Panc1 (cell line): ENCODE data around the gene TRAK1.

ENCODE experiments used
- POLR2AphosphoS5 ChIP-seq: IDR thresholded peaks from 2 replicates; pipeline ENCODE4 v1.6.1; 2012; ENCODE audit warnings: mild to moderate bottlenecking, low read depth, low read length, moderate library complexity
- SIN3A ChIP-seq: IDR thresholded peaks from 2 replicates; pipeline ENCODE4 v1.6.1; 2012; ENCODE audit warnings: low read depth, mild to moderate bottlenecking, low read length, moderate library complexity, borderline replicate concordance; ENCODE audit not compliant: insufficient read depth
- TF ChIP-seq, protein P1 (sequence below): fragments of 450-650 bp; IDR thresholded peaks from 2 replicates; pipeline ENCODE4 v1.5.1; 2017; ENCODE audit warnings: mild to moderate bottlenecking
- TF ChIP-seq, protein P2 (sequence below), 2 experiments: IDR thresholded peaks; 2 replicates each; pipeline ENCODE4 v1.6.1; 2011 to 2012; ENCODE audit warnings: low read depth in 2 of 2, control low read depth in 1 of 2, low read length in 1 of 2, mild to moderate bottlenecking in 1 of 2, moderate library complexity in 1 of 2; ENCODE audit not compliant: insufficient read depth in 1 of 2

DNA sequence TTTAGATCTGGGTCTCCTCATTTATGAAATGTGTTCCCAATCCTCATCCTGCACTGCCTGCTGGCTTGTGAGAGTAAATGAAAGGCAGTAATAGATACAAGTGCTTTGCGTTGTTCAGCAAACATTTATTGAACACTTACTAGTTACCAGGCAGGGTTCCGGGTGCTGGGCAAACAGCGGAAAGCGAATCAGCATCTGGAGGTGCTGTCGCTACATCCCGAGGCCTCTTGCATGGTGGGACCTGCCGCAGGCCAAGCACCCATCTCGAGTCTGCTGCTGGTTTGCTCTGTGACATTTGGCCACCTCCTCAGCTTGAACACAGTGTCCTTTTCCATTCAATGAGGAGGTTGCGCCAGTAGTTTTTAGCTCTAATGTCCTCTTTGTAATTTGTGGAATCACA, 24.8 kb downstream of the TRAK1 start:
- TF ChIP-seq POLR2AphosphoS5 = no peak
- TF ChIP-seq, protein P1, sequence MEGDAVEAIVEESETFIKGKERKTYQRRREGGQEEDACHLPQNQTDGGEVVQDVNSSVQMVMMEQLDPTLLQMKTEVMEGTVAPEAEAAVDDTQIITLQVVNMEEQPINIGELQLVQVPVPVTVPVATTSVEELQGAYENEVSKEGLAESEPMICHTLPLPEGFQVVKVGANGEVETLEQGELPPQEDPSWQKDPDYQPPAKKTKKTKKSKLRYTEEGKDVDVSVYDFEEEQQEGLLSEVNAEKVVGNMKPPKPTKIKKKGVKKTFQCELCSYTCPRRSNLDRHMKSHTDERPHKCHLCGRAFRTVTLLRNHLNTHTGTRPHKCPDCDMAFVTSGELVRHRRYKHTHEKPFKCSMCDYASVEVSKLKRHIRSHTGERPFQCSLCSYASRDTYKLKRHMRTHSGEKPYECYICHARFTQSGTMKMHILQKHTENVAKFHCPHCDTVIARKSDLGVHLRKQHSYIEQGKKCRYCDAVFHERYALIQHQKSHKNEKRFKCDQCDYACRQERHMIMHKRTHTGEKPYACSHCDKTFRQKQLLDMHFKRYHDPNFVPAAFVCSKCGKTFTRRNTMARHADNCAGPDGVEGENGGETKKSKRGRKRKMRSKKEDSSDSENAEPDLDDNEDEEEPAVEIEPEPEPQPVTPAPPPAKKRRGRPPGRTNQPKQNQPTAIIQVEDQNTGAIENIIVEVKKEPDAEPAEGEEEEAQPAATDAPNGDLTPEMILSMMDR = no peak
- TF ChIP-seq, protein P2, sequence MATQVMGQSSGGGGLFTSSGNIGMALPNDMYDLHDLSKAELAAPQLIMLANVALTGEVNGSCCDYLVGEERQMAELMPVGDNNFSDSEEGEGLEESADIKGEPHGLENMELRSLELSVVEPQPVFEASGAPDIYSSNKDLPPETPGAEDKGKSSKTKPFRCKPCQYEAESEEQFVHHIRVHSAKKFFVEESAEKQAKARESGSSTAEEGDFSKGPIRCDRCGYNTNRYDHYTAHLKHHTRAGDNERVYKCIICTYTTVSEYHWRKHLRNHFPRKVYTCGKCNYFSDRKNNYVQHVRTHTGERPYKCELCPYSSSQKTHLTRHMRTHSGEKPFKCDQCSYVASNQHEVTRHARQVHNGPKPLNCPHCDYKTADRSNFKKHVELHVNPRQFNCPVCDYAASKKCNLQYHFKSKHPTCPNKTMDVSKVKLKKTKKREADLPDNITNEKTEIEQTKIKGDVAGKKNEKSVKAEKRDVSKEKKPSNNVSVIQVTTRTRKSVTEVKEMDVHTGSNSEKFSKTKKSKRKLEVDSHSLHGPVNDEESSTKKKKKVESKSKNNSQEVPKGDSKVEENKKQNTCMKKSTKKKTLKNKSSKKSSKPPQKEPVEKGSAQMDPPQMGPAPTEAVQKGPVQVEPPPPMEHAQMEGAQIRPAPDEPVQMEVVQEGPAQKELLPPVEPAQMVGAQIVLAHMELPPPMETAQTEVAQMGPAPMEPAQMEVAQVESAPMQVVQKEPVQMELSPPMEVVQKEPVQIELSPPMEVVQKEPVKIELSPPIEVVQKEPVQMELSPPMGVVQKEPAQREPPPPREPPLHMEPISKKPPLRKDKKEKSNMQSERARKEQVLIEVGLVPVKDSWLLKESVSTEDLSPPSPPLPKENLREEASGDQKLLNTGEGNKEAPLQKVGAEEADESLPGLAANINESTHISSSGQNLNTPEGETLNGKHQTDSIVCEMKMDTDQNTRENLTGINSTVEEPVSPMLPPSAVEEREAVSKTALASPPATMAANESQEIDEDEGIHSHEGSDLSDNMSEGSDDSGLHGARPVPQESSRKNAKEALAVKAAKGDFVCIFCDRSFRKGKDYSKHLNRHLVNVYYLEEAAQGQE (IDR thresholded peaks at IDR 0.05; ENCODE audit: insufficient read depth in 1 of 2, low read depth in 2 of 2, low read length in 1 of 2) = no peak
- TF ChIP-seq SIN3A = no peak
